NCI-H1048 (cell line): ENCODE data around the gene NEMP1.
A peak's percentile ranks its signal among the peaks of the same experiment; 100 is the strongest.
"Not testable (repeated sequence)": the region's sequence is repeated elsewhere in the genome, so short reads cannot be mapped to it uniquely, and the experiment has no call there.

Source experiments
- DNase-seq: peaks from one replicate; lab custom pipeline; 2025; lab: John Stamatoyannopoulos, UW

NEMP1 gene

GRCh38 chr12:57078519-57079404 lies at the start of gene NEMP1:
NEMP1 (minus strand) TSS chr12:57078791; CDS start chr12:57078745, 46 bp downstream.
- peak; percentile 97 for DNase-seq

GRCh38 chr12:57127726-57128518 lies 49.3 kb upstream of the NEMP1 start, which contains the start of gene LRP1:
LRP1 (plus strand) TSS chr12:57128483; CDS start chr12:57128965, 482 bp downstream.
- DNase-seq, result no peak

GRCh38 chr12:57127101-57127725 lies 48.6 kb upstream of the NEMP1 start:
- no peak for DNase-seq

- DNase-seq, result no peak
Measured at GRCh38 chr12:57126561-57126960, 48.0 kb upstream of the NEMP1 start.

GRCh38 chr12:57126061-57126460 lies 47.5 kb upstream of the NEMP1 start:
- DNase-seq, result no peak

GRCh38 chr12:57124261-57124877 lies 45.8 kb upstream of the NEMP1 start:
- DNase-seq, result peak; percentile 66

- no peak for DNase-seq
Measured at GRCh38 chr12:57123813-57124212, 45.2 kb upstream of the NEMP1 start.

- not testable (repeated sequence) for DNase-seq
Measured at GRCh38 chr12:57120718-57121117, 42.1 kb upstream of the NEMP1 start.

- no peak for DNase-seq
Measured at GRCh38 chr12:57119294-57120085, 40.9 kb upstream of the NEMP1 start.

- no peak for DNase-seq
Measured at GRCh38 chr12:57118711-57119271, 40.2 kb upstream of the NEMP1 start.

GRCh38 chr12:57116580-57117281 lies 38.1 kb upstream of the NEMP1 start:
- DNase-seq, result no peak

- no peak for DNase-seq
Measured at GRCh38 chr12:57112492-57113294, 34.1 kb upstream of the NEMP1 start.

- DNase-seq, result no peak
Measured at GRCh38 chr12:57111031-57111734, 32.6 kb upstream of the NEMP1 start, which contains the start of gene STAT6. STAT6 (minus strand) TSS chr12:57111362; CDS start chr12:57108278, 3,084 bp downstream.

- DNase-seq, result no peak
Measured at GRCh38 chr12:57110104-57111030, 31.8 kb upstream of the NEMP1 start.

- no peak for DNase-seq
Measured at GRCh38 chr12:57109207-57110103, 30.9 kb upstream of the NEMP1 start.

GRCh38 chr12:57107456-57108155 lies 29.0 kb upstream of the NEMP1 start:
- peak; percentile 46 for DNase-seq
